OCI-M2 (cell line): ENCODE results near the gene NPEPL1.

Source experiments
- DNase-seq: peaks from one replicate; lab custom pipeline; 2025; ENCODE audit not compliant: unreplicated experiment; lab: John Stamatoyannopoulos, UW

NPEPL1 gene

DNA sequence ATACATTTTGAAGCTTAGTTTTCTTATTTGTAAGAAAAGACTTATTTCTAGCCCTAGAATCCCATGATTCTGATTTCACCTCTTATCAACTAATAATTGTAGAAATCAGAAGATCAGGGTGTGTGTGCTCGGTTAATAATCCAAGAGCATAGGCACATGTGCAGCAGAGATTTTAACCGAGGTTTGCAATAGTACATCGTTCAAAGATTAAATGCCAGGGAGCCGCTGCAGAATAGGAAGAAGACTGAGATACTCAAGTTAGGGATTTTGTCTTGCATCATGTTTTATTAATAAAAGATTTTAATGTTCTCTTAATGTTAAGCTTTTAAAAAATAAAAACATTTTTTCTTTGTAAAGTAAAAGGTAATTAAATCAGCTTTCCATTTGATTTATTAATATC is 34.6 kb upstream of the NPEPL1 start:
- no peak for DNase-seq

DNA sequence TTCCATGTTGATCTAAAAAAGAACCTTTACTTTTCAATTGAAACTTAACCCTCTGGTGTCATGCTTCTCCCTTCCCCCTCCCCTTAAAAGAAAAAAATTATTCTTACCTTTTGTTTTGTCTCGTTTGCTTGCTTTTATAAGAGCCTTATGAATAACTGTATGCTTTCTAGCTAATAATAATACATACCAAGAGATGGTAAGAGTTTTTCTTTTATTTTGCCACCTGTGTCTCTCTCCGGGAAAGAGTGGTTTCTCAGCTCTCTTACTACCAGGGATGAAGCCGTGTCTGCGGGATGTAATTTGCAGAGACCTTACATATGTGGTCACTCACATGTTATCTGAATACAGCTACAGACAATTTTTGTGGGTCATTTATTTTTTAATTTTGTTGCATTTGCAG is 33.8 kb upstream of the NPEPL1 start:
- DNase-seq = no peak

DNA sequence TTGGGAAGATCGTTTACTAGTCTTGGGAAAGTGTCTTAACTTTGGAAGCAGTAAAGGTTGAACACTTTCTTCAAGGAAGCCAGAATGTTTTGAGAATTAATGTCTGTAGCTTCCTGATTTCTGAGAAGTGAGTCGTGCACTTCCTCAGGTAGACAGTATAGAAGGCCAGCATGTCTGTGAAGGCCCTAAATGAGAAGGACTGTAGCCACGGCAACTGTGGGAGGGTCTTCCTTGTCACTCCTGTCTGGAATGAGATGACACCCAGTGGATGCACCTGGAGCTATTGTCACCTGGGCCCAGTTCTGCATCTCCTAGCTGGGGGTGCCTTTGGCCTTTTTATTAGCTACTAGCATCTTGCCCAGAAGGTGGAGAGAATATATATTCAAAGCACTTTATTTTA is 32.8 kb upstream of the NPEPL1 start:
- no peak for DNase-seq

DNA sequence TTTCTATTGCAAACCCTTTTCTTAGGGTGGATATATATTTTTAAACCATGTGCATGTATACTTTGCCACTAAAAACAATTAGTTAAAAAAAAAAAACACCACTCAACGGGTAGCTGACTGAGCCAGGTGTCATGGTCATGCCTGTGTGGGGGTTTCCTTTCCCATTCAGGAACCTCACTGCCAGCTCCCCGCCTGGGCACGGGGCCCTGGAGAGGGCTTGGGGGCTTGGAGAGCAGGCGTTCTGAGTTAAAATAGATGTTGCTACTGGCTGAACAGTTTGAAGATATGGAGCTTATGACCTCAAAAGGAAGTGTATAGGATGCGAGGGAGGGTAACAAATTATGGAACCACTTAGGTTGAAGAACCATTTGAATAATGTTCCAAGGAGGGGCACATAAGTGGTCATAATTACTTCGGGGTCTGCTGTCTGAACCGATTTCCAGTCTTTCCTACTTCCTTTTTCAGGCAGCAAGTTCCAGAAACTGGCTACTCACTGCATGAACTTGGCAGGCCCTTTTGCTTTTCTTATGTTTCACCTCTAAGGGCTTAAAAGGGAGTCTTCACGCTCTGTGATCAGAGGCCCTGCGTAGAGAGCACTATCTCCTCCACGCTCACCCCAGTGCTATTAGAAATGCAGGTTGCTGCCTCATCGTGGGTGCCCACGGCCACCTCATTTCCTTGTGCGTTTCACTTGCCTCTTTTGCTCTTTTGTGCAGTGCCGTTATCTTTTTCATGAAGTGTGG is 31.6 kb upstream of the NPEPL1 start:
- DNase-seq = no peak

DNA sequence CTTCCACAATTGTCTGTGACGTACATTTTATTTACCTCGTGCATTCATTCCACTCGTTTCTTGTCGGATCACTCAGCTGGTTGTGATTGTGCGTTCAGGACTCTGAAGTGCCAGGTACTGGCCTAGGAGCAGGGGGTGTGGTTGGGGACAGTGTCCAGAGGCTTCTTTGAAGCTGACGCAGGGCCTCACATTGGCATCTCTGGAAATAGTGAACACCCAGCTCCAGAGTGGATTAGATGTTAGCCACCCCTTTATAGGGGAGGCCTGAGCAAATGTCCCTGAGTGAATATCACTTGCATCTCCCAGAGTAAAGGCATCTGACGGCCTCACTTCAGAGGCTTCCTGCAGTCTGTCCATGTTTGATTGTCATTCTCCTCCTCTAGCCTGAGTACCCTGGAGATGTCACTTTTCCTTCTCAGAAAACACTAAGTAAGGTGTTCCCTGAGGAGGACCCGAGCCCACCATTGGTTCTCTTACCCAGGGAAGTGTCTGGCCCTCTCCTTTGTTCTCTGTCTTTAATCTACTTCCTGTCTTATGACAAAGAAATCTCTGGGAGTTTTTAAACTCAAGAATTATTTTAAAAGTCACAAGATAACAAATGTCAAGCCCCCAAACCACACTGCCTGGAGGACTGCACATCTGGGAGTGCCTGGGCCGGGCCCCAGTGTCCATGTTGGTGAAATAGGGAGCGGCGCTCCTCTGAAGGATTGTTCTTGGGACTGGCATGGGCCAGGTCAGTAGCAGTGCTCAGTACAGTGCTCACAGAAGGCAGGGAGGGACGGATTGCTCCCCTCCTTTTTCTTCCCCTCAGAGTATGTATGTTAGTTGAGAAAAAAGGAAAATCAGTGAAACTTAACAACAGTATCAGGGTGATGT is 30.8 kb upstream of the NPEPL1 start:
- DNase-seq = no peak

DNA sequence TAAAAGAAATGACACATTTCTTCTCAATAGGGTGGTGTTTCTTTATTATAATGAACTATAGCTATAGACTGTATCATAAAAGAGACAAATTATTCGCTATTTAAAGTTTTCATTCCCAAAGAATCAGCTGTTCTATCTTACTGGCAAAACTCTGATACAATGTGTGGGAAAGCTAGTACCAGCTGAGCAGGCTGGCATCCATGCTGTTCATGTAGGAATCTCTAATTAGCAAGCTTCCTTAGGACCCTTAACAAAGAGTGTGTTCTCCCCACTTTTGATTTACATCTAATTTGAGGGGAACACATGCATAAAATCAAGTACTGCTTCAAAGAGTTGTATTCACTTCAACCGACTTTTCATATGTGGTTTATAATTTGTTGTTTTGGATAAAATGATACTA is 28.3 kb upstream of the NPEPL1 start:
- no peak for DNase-seq

DNA sequence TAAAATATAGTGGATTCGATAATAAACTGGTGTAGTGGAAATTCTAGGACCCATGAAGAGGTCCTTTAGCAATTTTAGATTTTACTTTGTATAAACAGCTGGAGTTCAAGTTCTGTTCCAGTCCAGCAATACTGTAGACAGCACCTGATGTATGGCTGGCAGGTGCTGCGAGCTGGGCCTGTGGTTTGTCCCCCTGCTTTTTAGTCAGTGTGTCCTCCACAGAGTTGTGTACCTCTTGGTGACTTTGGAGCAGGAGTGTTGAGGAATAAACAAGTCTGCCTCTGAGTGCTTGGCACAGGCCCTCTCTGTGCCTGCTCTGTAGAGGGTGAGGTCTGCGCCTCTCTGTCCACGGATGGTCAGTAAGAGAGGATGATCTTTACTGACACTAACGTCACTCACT is 27.7 kb upstream of the NPEPL1 start:
- no peak for DNase-seq

DNA sequence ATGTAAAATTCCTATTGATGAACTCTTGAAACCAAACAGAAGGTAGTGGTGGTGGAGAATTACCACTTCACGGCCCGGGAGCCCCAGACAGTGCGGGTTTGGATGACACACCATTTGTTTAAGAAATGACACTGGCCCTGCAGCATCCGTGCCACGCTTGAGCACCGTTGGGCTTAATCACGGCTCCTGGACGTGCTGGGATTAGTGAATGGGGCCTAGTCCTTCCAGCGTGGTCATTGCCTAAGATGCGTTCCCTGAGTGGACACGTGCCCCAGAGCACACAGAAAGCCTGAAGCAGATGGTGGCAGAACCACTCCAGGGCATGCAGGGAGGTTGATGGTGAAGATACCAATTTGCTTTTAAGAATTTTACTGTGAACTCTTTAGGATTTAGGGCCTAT is 27.0 kb upstream of the NPEPL1 start:
- DNase-seq = no peak

DNA sequence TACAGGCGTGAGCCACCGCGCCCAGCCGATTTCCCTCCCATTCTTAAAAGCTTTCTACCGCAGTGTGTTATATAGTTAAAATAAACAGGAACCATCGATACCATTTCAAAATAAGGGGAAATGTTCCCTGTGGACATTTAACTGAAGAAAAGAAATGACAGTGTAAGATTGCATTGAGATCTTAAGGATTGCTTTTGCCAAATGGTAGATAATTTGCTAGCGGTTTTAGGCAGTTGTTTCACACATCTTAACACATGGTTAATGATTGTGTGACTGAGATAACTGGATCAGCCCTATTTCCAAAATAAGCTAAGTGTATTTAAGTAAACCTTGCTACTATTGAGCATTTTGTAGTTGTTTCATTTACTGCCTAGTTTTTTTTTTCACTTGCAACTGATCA is 25.9 kb upstream of the NPEPL1 start:
- no peak for DNase-seq

DNA sequence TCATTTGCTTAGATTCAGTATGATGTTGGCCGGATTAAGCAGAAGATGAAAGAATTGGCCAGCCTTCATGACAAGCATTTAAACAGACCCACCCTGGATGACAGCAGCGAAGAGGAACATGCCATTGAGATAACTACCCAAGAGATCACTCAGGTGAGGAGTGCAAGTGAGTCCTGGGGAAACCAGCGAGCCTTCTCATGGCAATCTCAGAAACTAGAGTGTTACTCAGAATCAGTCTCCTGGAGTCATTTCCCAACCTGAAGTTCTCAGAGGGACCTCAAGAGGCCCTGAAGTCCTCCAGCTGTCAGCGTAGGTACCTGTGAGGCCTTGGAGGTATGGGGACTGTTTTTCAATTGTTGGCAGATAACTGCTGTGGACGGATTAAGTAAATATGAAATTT is 24.6 kb upstream of the NPEPL1 start:
- DNase-seq = no peak

DNA sequence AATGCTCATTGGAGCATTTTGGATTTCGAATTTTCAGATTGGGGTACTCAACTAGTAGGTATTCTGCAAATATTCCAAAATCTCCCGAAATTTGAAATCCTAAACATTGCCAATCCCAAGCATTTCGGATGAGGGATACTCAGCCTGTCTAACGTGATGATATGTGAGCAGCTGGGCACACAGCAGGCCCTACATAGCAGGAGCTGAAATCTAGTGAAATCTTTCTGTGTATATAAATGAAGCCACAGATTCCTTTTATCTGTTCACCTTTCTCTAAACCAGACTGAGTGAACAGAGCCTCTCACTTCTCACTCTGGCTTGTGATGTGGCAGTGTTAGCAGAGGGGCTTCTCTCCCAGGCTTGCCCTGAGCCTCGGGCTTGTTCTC is 23.7 kb upstream of the NPEPL1 start:
- no peak for DNase-seq

DNA sequence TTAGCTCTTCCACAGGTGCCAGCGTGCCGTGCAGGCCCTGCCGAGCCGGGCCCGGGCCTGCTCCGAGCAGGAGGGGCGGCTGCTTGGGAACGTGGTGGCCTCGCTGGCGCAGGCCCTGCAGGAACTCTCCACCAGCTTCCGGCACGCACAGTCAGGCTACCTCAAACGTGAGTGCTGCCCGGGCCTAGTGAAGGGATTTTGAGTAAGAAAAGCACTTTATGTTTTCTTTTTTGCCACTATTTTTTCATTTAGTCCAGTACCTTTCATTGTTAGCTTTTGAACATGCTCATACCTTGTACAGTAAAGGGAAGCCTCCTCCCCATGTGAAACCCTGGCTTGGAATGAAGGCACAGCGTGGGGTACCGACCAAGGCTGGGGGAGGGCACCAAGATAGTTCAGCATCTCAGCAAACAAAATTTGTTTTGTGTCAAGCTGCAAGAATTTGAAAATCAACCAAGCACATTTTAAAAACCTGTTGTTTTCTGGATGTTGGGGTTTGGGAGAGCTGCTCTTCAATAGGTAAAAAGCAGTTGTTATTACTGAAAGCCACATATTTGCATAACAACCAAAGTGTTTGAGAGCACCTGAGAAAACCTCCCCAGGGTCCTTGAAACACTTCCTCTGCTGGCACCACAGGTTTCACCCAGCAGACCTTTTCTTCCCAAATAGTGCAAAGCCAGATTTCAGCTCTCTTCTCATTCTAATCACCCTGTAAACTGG is 23.2 kb upstream of the NPEPL1 start:
- DNase-seq = no peak

DNA sequence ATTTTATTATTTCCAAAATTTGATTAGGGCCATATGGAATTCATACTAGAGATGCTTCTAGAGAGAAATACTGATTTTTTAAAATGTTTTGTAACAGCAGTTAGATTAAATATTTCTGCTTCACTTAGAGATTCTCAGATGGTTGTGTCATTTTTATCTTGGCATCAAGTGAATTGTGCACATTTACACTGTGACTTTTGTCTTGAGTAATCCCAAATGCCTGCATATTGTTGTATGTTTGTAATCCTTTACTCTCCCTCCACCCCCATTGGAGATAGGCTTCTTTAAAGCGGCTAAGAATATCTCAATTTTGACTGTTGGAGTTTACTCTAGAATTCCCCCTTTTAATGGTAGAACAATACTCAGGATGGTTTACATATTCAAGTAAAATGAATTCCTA is 22.5 kb upstream of the NPEPL1 start:
- DNase-seq = no peak

DNA sequence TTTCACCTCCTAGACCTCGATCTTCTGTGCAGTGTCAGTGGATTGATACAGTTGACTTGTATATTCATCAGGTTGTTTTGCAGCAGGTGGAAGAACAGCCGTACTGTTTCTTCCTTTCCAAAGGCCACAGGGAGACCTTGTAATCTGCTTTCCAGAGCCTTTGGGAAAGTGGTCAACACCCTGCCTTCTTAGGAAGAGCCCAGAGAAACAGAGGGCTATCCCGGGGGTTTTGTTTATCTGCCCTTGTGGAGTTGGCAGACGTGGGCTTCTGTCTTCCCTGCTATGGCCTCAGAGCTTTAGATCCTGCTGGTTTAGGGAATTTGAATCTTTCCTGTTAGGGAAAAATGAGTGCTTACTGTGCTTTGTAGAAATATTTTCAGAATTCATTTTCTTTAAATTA is 21.9 kb upstream of the NPEPL1 start:
- no peak for DNase-seq

DNA sequence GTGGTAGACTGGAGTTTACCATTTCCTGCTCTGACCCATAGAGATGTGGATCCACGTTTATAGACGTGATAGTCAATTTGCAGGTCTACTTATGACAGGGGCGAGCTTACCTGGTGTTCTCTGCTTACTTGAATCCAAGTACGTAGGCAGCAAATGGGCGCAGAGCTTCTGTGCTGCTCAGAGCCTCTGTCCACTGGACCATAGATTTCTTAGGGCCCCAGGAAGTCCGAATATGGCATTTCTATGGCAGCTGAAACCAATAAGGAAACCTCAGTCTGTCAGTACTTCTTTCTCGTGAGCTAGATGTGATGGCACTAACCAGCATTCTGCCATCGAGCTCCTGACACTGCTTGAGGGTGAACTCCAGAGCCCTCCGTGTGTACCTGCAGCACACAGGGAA is 19.5 kb upstream of the NPEPL1 start:
- no peak for DNase-seq

DNA sequence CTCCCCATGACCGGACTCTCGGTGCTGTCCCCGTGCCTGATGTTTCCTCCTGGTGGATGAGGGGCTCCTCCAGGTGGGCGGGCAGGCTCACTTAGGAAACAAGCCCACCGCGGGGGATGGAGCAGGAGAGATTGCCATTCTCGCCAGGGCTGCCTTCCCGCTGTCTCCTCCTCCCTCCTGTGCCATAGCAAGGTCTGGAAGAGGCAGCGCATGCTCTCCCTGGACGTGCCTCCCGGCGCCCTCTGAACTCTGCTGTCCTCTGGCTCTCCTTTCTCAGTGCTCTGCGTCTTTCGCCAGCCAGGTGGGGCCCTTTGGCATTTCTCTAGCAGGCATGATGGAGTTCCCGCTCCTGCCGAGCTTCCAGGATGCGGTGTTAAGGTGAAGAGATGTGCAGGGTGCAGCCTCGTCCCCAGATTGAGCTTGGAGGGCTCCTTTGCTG is 17.4 kb upstream of the NPEPL1 start:
- DNase-seq = no peak

DNA sequence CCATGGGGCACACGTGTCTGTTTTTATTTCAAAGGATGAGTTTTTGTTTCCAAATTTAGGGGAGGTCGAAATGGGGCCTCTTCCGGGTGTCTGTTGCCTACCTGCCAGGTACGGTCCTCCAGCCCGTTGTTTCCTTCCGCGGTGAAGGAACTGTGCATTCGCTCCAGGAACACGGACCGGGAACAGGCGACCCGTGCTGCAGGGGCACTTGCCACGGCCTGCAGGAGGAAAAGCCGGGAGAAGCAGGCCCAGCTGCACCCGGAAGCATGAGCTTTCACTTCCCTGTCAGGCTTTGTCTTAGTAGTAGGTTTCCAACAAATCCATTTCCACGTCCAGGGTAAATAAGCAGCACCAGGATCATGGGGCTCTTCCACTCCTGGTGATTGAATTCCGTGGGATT is 17.0 kb upstream of the NPEPL1 start:
- DNase-seq = no peak

DNA sequence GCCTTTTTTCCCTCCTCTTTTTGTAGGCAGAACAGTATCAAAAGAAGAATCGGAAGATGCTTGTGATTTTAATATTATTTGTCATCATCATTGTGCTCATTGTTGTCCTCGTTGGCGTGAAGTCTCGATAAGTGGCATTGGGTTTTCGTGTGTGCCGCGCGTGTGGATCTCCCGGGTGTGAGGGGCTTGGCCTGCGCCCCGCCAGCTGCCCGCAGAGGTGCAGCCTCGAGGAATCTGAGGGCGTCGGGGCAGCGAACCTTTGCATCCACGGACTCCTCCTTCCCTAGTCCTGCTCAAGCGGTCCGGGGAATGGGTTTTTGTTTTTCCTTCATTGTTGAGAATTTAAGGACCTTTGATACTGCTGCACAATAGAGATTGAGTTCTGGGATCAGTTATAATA is 16.4 kb upstream of the NPEPL1 start:
- no peak for DNase-seq

DNA sequence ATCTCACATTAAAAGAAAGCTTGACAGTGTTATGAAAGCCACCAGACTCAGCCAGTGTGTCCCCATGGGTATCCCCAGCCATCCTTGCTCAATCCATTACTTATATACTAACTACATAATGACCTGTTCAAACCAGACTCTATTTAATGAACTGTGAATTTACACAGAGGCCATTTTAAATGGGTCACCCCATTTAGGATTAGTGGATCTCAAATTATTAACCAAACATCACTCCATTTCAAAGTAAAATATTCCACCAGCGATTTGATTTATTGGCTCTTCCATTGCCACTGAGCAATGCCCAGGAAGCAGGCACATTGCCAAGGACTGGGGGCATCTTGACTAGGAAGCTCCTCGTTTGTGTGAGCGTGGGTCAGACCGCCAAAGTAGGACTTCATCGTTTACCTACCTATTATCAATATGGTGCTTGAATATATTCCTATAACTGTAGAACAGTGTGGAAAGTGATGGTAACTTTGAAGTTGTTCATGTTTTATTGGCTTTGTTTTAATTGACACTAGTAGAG is 15.5 kb upstream of the NPEPL1 start:
- DNase-seq = no peak

DNA sequence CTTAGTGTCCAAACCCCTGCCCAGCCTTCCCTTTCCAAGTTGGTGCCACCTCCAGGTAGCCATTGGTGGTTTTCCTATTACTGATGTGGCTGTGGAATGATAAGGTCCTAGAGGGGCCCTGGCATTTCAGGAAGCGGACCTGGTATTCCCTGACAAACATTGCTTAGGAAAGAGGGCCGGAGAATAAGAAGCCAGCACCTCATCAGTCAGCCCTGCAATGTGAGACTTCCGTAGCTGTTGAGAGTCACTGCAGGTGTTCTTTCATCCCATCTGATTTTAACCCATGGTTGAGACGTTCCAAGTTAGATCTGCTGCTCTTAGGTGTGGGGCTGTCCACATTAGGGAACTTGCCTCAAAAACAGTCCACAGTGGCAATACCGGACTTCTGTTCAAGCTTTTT is 14.8 kb upstream of the NPEPL1 start:
- no peak for DNase-seq

DNA sequence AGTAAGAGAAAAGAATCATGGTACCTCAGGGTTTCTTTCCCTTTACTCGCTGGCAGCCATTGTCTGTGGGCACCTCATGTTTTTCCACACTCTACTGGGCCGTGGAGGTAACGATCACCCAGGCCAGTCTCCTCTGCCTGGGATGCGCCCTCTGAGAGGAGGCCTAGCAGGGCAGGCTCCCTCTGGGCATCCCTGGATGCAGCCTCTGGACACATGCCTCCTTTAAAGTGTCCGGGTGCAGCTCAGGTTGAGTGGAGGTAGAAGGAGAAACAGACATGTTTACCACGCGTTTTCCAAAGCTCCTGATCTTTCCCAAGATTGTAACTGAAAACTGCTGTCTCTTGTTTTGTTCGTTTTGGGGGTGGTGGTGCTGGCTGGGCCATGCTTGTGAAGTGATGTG is 13.8 kb upstream of the NPEPL1 start:
- no peak for DNase-seq
